Activated CD8-positive, alpha-beta T cell treated with anti-CD3 and anti-CD28 coated beads for 36 hours (primary cell): Measurements from ENCODE around the gene LRRC14B. TPM values are rescaled to one million over a fixed set of nuclear protein-coding genes. Genes with fewer than 3 reads are reported as not detected.

Source experiments
- ATAC-seq: fragments of 200-7000 bp; cut with Tn5 transposase; one replicate; pipeline ENCODE4 v1.10.0; 2021; ENCODE audit warnings: mild to moderate bottlenecking, moderate library complexity
- CTCF ChIA-PET: fragments of 350-600 bp; sonication (Branson Sonifier 250); formaldehyde crosslinking; loops from one replicate; lab custom pipeline; 2021; ENCODE audit warnings: antibody characterized with exemption; lab: Charles Lee
- POLR2A ChIA-PET: fragments of 350-600 bp; sonication (Branson Sonifier 250); formaldehyde crosslinking; loops from one replicate; lab custom pipeline; 2021; ENCODE audit warnings: antibody characterized with exemption; lab: Charles Lee
- DNase-seq: peaks from one replicate; pipeline ENCODE4 v3.0.0-alpha.2; 2020
- H3K27ac Mint-ChIP-seq: one replicate; pipeline ENCODE4 v1.8.0; 2021; ENCODE audit warnings: mild to moderate bottlenecking, mixed read lengths
- H3K27me3 Mint-ChIP-seq: one replicate; pipeline ENCODE4 v1.8.0; 2021; ENCODE audit warnings: mixed read lengths
- H3K36me3 Mint-ChIP-seq: one replicate; pipeline ENCODE4 v1.8.0; 2021; ENCODE audit warnings: low read depth, mixed read lengths
- H3K4me1 Mint-ChIP-seq: one replicate; pipeline ENCODE4 v1.8.0; 2021; ENCODE audit warnings: low read depth, mixed read lengths
- H3K4me3 Mint-ChIP-seq: one replicate; pipeline ENCODE4 v1.8.0; 2021; ENCODE audit warnings: mild to moderate bottlenecking, moderate library complexity, mixed read lengths
- H3K9me3 Mint-ChIP-seq: one replicate; pipeline ENCODE4 v1.8.0; 2021; ENCODE audit warnings: mixed read lengths
- intact Hi-C: fragments of 100-400 bp; cut with micrococcal nuclease; formaldehyde crosslinking; loops from one replicate; pipeline ENCODE4 v1.10.0; 2022
- total RNA-seq, 2 experiments: library from RNA; stranded (reverse); gene quantifications; one replicate each; pipeline ENCODE4 v1.2.3, GENCODE V29; 2021
- TF ChIP-seq, protein P1 (sequence below): fragments of 200-600 bp; IDR thresholded peaks from one replicate; pipeline ENCODE4 v1.8.0; 2022; ENCODE audit warnings: antibody characterized with exemption, mild to moderate bottlenecking

Gene LRRC14B
- total RNA-seq, 2 experiments from 2014 or later: 0.16 TPM; not detected in 1

DNA sequence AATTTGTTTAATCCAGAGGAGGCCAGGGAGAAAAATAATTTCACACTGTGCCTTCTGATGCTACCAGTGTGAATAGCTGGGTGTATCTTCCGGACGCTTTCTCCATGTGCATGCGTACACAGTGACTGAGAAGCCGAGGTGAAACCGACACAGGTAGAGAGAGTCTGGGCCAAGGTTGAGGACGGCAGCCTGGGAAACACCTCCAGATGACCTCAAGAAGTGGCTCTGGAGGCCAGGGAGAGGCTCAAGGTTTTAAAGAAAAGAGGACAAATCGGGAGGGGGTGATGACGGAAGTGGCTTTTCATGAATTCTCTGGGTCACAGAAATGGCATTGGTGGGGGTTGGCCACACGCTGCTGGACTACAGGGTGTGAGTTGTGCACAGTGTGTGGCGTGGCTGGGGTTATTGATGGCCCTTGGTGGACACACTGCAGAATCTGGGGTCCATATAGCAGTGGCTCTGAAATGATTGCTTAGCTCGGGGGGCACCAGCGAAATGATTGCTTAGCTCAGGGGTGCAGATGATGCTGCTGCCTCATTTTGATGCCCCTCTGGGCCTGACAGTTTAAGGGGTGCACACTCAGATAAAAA is 34.1 kb upstream of the LRRC14B start:
- intact Hi-C loops: no loop called here
- POLR2A ChIA-PET: no interaction called here
- CTCF ChIA-PET: no interaction called here
- H3K27me3 Mint-ChIP-seq: peaks cover 6% of the 10 kb centered on the region
- DNase-seq: no peak
- TF ChIP-seq, protein P1, sequence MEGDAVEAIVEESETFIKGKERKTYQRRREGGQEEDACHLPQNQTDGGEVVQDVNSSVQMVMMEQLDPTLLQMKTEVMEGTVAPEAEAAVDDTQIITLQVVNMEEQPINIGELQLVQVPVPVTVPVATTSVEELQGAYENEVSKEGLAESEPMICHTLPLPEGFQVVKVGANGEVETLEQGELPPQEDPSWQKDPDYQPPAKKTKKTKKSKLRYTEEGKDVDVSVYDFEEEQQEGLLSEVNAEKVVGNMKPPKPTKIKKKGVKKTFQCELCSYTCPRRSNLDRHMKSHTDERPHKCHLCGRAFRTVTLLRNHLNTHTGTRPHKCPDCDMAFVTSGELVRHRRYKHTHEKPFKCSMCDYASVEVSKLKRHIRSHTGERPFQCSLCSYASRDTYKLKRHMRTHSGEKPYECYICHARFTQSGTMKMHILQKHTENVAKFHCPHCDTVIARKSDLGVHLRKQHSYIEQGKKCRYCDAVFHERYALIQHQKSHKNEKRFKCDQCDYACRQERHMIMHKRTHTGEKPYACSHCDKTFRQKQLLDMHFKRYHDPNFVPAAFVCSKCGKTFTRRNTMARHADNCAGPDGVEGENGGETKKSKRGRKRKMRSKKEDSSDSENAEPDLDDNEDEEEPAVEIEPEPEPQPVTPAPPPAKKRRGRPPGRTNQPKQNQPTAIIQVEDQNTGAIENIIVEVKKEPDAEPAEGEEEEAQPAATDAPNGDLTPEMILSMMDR: no peak
- no peak for ATAC-seq
- H3K4me3 Mint-ChIP-seq: no peak overlapping the region
- H3K27ac Mint-ChIP-seq: no peak overlapping the region
- H3K9me3 Mint-ChIP-seq: no peaks in the 10 kb centered on the region
- H3K4me1 Mint-ChIP-seq: no peaks in the 10 kb centered on the region
- no peaks in the 10 kb centered on the region for H3K36me3 Mint-ChIP-seq

DNA sequence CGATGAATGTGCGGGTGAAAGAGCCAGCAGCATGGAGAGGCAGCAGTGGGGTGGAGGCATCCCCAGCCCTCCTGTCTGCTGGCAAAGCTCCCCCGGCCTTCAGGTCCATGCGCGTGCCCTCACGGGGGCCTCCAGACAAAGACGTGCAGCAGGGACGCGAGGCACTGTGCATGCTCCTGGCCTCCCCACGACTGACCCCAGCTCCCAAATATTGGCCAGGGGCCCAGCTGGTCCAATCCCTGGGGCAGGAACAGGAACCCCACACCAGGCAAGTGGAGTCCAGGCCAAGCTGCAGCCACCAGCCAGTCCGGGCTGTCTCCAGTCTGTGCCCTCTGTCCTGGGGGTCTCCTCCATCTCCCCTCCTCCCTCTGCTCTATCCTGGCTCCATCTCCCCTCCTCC is 33.5 kb upstream of the LRRC14B start:
- intact Hi-C loops: no loop called here
- DNase-seq (no peak), ATAC-seq (no peak)
- Mint-ChIP-seq H3K9me3 (no peaks in the 10 kb centered on the region), H3K4me3 (no peak overlapping the region), H3K4me1 (no peaks in the 10 kb centered on the region), H3K36me3 (no peaks in the 10 kb centered on the region), H3K27me3 (peaks cover 6% of the 10 kb centered on the region), H3K27ac (no peak overlapping the region)
- ChIA-PET CTCF (no interaction called here), POLR2A (no interaction called here)
- TF ChIP-seq, protein P1: no peak

DNA sequence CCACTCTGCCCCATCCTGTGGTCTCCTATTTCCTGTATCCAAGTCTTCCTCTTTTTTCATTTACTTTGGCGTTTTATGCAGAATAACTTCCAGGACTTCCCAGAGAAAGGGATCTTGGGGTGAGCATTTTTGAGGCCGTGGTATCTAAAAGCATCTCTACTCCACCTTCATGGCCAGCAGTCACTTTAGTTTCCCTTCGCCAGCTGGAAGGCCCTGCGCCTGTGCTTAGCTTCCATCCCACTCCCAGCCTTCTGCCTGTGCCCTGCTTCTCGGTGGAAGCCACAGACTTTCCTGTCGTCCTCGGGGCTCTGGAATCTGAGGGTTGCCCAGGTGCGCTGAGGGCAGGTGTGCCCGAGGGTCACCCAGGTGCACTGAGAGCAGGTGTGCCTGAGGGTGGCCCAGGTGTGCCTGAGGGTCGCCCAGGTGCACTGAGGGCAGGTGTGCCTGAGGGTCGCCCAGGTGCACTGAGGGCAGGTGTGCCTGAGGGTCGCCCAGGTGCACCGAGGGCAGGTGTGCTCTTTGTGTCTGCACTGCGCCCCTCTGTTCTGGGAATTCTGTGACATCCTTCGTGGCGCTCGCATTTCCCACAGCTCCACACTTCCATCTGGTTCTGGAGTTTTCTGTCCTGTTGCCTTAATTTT is 32.4 kb upstream of the LRRC14B start:
- DNase-seq: no peak
- POLR2A ChIA-PET: no interaction called here
- Mint-ChIP-seq H3K36me3 (no peaks in the 10 kb centered on the region), H3K9me3 (no peaks in the 10 kb centered on the region), H3K27me3 (peaks cover 6% of the 10 kb centered on the region), H3K27ac (no peak overlapping the region), H3K4me1 (no peaks in the 10 kb centered on the region), H3K4me3 (no peak overlapping the region)
- CTCF ChIA-PET: no interaction called here
- intact Hi-C loops: no loop called here
- TF ChIP-seq, protein P1: no peak
- no peak for ATAC-seq

DNA sequence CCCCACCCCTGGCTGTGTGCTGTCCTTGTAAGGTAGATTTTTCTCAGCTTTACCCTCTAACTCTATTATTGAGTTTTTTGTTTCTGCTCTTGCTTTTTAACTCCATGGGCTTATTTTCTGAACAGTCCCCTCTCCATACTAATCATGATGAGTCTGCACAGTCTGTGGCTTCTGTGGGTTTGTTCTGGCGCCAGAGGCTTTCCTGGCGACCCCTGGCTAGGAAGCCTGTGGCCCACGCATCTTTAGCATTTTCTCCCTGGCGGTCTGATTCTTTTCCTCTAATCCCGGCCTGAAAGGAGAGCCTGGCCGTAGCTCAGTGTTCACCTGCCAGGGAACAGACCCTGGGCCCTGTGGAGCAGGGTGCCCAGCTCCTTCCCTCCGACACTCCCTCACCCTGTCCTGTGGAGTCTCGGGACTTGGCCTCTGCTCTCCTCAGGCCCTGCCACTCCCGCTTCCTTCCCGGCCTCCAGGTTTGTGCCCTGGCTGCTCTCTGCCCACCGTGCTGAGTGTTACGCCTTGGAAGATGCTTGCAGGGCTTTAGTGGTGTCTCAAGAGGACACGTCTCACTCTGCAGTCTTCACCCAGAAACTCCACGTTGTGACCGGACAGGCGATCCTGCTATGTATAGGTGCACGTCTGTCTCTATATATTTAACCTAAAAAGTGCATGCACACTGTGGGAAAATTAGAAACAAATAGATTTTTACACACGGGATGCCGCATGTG is 31.7 kb upstream of the LRRC14B start:
- Mint-ChIP-seq H3K4me1 (no peaks in the 10 kb centered on the region), H3K27me3 (peaks cover 6% of the 10 kb centered on the region), H3K27ac (no peak overlapping the region), H3K36me3 (no peaks in the 10 kb centered on the region), H3K4me3 (no peak overlapping the region), H3K9me3 (no peaks in the 10 kb centered on the region)
- CTCF ChIA-PET: no interaction called here
- POLR2A ChIA-PET: no interaction called here
- TF ChIP-seq, protein P1: no peak
- intact Hi-C loops: no loop called here
- DNase-seq: no peak
- no peak for ATAC-seq

DNA sequence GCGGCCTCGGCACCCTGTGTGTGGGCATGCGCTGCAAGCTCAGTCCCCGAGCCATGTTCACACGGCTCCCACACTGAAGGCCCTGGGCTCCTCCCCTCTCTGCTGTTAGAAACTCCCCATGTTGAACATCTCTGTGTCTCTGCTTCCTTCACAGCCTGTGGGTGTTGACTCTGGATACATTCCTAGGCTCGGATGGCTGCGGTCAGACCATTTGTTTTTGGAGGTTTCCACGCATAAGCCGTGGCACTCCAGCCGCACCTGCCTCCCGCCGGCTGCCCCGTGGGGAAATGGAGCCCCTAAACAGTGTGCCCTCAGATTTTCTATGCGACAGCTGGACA is 31.2 kb upstream of the LRRC14B start:
- DNase-seq (no peak), ATAC-seq (no peak)
- Mint-ChIP-seq H3K4me1 (no peaks in the 10 kb centered on the region), H3K36me3 (no peaks in the 10 kb centered on the region), H3K9me3 (no peaks in the 10 kb centered on the region), H3K27ac (no peak overlapping the region), H3K27me3 (peaks cover 6% of the 10 kb centered on the region), H3K4me3 (no peak overlapping the region)
- intact Hi-C loops: no loop called here
- ChIA-PET CTCF (no interaction called here), POLR2A (no interaction called here)
- TF ChIP-seq, protein P1: no peak
